Osteoblast (primary cell): ENCODE results near the gene TECPR2. TPM values are rescaled to one million over a fixed set of nuclear protein-coding genes. Genes with fewer than 3 reads are reported as not detected.

Source experiments
- DNase-seq: peaks from one replicate; pipeline ENCODE4 v3.0.0; 2011; ENCODE audit warnings: low spot score, mixed read lengths; ENCODE audit not compliant: insufficient read length; ENCODE audit errors: missing footprints
- H2AFZ ChIP-seq: 2 replicates; pipeline ENCODE4 v1.6.0; 2011; ENCODE audit warnings: mild to moderate bottlenecking, low read length
- H3K27ac ChIP-seq: 2 replicates; pipeline ENCODE4 v1.5.1; 2011; ENCODE audit warnings: mild to moderate bottlenecking, low read depth, low read length, moderate library complexity
- H3K27me3 ChIP-seq: 2 replicates; pipeline ENCODE4 v1.6.0; 2012; ENCODE audit warnings: mild to moderate bottlenecking, control low read depth, inconsistent platforms, low read length, moderate library complexity; ENCODE audit not compliant: insufficient read depth
- H3K36me3 ChIP-seq: 2 replicates; pipeline ENCODE4 v1.5.1; 2011; ENCODE audit warnings: mild to moderate bottlenecking, low read length, control low read depth, moderate library complexity; ENCODE audit not compliant: insufficient read depth
- H3K4me1 ChIP-seq: 2 replicates; pipeline ENCODE4 v1.5.1; 2011; ENCODE audit warnings: mild to moderate bottlenecking, low read length, control low read depth, moderate library complexity; ENCODE audit not compliant: insufficient read depth
- H3K4me2 ChIP-seq: 2 replicates; pipeline ENCODE4 v1.6.0; 2011; ENCODE audit warnings: mild to moderate bottlenecking, low read length; ENCODE audit not compliant: insufficient read depth
- H3K4me3 ChIP-seq: fragments of 200-600 bp; sonication (generic); 3 replicates; pipeline ENCODE4 v1.5.1; 2012; ENCODE audit warnings: mild to moderate bottlenecking, low read length, inconsistent platforms; ENCODE audit not compliant: insufficient read depth
- H3K79me2 ChIP-seq: 2 replicates; pipeline ENCODE4 v1.6.0; 2012; ENCODE audit warnings: mild to moderate bottlenecking, low read length, control low read depth, inconsistent platforms; ENCODE audit not compliant: insufficient read depth
- H3K9me3 ChIP-seq: 2 replicates; pipeline ENCODE4 v1.5.1; 2011; ENCODE audit warnings: low read depth, low read length, control low read depth
- H4K20me1 ChIP-seq: 2 replicates; pipeline ENCODE4 v1.6.0; 2012; ENCODE audit warnings: mild to moderate bottlenecking, low read length, control low read depth; ENCODE audit not compliant: insufficient read depth
- CTCF ChIP-seq: IDR thresholded peaks from 2 replicates; pipeline ENCODE4 v1.5.1; 2011; ENCODE audit warnings: mild to moderate bottlenecking, low read depth, low read length, moderate library complexity; ENCODE audit errors: extremely low read depth
- total RNA-seq: library from RNA; depleted of rRNA; stranded (reverse); fragments of >200 nt; gene quantifications from 2 replicates; pipeline ENCODE4 v1.2.3, GENCODE V29; 2012

The TECPR2 gene
- total RNA-seq, 1 donor = 13.0 TPM

GRCh38 chr14:102473559-102473958 lies 110.8 kb downstream of the TECPR2 start:
- peaks cover 5% of the 10 kb centered on the region for H4K20me1 ChIP-seq
- H3K4me3 ChIP-seq = no peak overlapping the region
- no peaks in the 10 kb centered on the region for H3K79me2 ChIP-seq
- no peak overlapping the region for H3K4me2 ChIP-seq
- DNase-seq = peak; percentile 48
- no peaks in the 10 kb centered on the region for H3K9me3 ChIP-seq
- TF ChIP-seq CTCF = no peak
- no peaks in the 10 kb centered on the region for H3K4me1 ChIP-seq
- H3K27ac ChIP-seq = no peak overlapping the region
- no peaks in the 10 kb centered on the region for H3K27me3 ChIP-seq
- H2AFZ ChIP-seq = no peak overlapping the region
- no peaks in the 10 kb centered on the region for H3K36me3 ChIP-seq

GRCh38 chr14:102474934-102475333 lies 112.2 kb downstream of the TECPR2 start:
- peak; percentile 38 for DNase-seq

GRCh38 chr14:102479107-102479506 lies 116.4 kb downstream of the TECPR2 start:
- Histone ChIP-seq H3K79me2 (no peaks in the 10 kb centered on the region), H3K4me2 (no peak overlapping the region), H3K36me3 (no peaks in the 10 kb centered on the region), H4K20me1 (no peaks in the 10 kb centered on the region), H3K27me3 (no peaks in the 10 kb centered on the region), H3K4me1 (peaks cover 7% of the 10 kb centered on the region), H3K9me3 (no peaks in the 10 kb centered on the region), H2AFZ (no peak overlapping the region), H3K4me3 (no peak overlapping the region), H3K27ac (no peak overlapping the region)
- peak; percentile 58 for DNase-seq
- no peak for TF ChIP-seq CTCF

More at GRCh38 chr14:102474934-102475333, 112.2 kb downstream of the TECPR2 start:
- H3K4me2 ChIP-seq = no peak overlapping the region
- peaks cover 5% of the 10 kb centered on the region for H4K20me1 ChIP-seq
- no peak for TF ChIP-seq CTCF
- H3K79me2 ChIP-seq = no peaks in the 10 kb centered on the region
- no peak overlapping the region for H2AFZ ChIP-seq
- no peaks in the 10 kb centered on the region for H3K4me1 ChIP-seq
- no peak overlapping the region for H3K27ac ChIP-seq
- H3K27me3 ChIP-seq = no peaks in the 10 kb centered on the region
- H3K36me3 ChIP-seq = no peaks in the 10 kb centered on the region
- H3K9me3 ChIP-seq = no peaks in the 10 kb centered on the region
- no peak overlapping the region for H3K4me3 ChIP-seq

GRCh38 chr14:102479777-102480176 lies 117.0 kb downstream of the TECPR2 start:
- Histone ChIP-seq H3K27ac (no peak overlapping the region), H3K4me1 (peaks cover 7% of the 10 kb centered on the region), H3K4me2 (no peak overlapping the region), H3K9me3 (no peaks in the 10 kb centered on the region), H3K4me3 (no peak overlapping the region), H3K27me3 (no peaks in the 10 kb centered on the region), H3K79me2 (no peaks in the 10 kb centered on the region), H2AFZ (no peak overlapping the region), H3K36me3 (no peaks in the 10 kb centered on the region), H4K20me1 (no peaks in the 10 kb centered on the region)
- TF ChIP-seq CTCF = no peak
- peak; percentile 58 for DNase-seq
